H1 (cell line): Measurements from ENCODE around the gene DYNLT1. TPM values are rescaled to one million over a fixed set of nuclear protein-coding genes. Genes with fewer than 3 reads are reported as not detected.

Experiments
- CTCF ChIA-PET: fragments of 300-600 bp; sonication (Branson Sonifier 250); formaldehyde crosslinking; loops from one replicate; lab custom pipeline; 2021; ENCODE audit not compliant: partially characterized antibody; lab: Charles Lee
- POLR2A ChIA-PET: fragments of 300-600 bp; sonication (Branson Sonifier 250); formaldehyde crosslinking; loops from one replicate; lab custom pipeline; 2021; ENCODE audit warnings: inconsistent platforms; ENCODE audit not compliant: partially characterized antibody; lab: Charles Lee
- DNase-seq, 2 experiments: peaks; one replicate each; pipeline versions ENCODE4 v3.0.0 to v3.0.0-alpha.2; 2010 to 2022; ENCODE audit warnings: low spot score in 2 of 2, low read depth in 1 of 2, mixed read lengths in 1 of 2
- FAIRE-seq: peaks from 2 replicates; lab custom pipeline; 2011; peaks lifted over from hg19 to GRCh38; lab: Jason Lieb, UNC
- H2AFZ ChIP-seq: 2 replicates; pipeline ENCODE4 v1.8.1; 2012; ENCODE audit warnings: low read length, inconsistent platforms
- H2AK5ac ChIP-seq: 2 replicates; pipeline ENCODE4 v1.6.1; 2013; ENCODE audit warnings: low read depth, low read length
- H2BK120ac ChIP-seq: replicated peaks from 2 replicates; pipeline ENCODE3; 2013; ENCODE audit warnings: low read depth, low read length, inconsistent platforms
- H2BK12ac ChIP-seq: 2 replicates; pipeline ENCODE4 v1.6.1; 2013; ENCODE audit warnings: low read depth, low read length
- H2BK15ac ChIP-seq: 2 replicates; pipeline ENCODE4 v1.6.1; 2013; ENCODE audit warnings: low read length
- H2BK20ac ChIP-seq: 2 replicates; pipeline ENCODE4 v1.6.1; 2013; ENCODE audit warnings: low read length
- H2BK5ac ChIP-seq: 2 replicates; pipeline ENCODE4 v1.6.1; 2013; ENCODE audit warnings: low read depth, low read length
- H3K14ac ChIP-seq: 2 replicates; pipeline ENCODE4 v1.6.1; 2013; ENCODE audit warnings: inconsistent platforms; ENCODE audit not compliant: insufficient read length
- H3K18ac ChIP-seq: 2 replicates; pipeline ENCODE4 v1.6.1; 2013; ENCODE audit warnings: low read length; ENCODE audit errors: extremely low read depth
- H3K23ac ChIP-seq: 2 replicates; pipeline ENCODE4 v1.6.1; 2013; ENCODE audit warnings: inconsistent platforms; ENCODE audit not compliant: insufficient read length
- H3K23me2 ChIP-seq: 2 replicates; pipeline ENCODE4 v1.6.1; 2013; ENCODE audit warnings: low read depth, low read length
- H3K27ac ChIP-seq: 2 replicates; pipeline ENCODE4 v1.6.1; 2011; ENCODE audit warnings: low read depth, low read length, inconsistent platforms
- H3K27me3 ChIP-seq, 4 experiments: replicated peaks in 1 of 4; 1 replicate in 1 of 4; 2 replicates in 3 of 4; pipeline versions ENCODE4 v1.6.1 to v1.8.1; 2011 to 2013; ENCODE audit warnings: low read length in 3 of 4, mild to moderate bottlenecking in 3 of 4, inconsistent platforms in 2 of 4, mixed read lengths in 2 of 4, moderate library complexity in 1 of 4; ENCODE audit not compliant: control insufficient read depth in 3 of 4, insufficient read depth in 3 of 4; ENCODE audit errors: extremely low read depth in 1 of 4
- H3K36me3 ChIP-seq, 4 experiments: 2 replicates each; pipeline versions ENCODE4 v1.6.1 to v1.8.1; 2011 to 2013; ENCODE audit warnings: mild to moderate bottlenecking in 4 of 4, low read length in 3 of 4, moderate library complexity in 2 of 4, control low read depth in 1 of 4, inconsistent platforms in 1 of 4; ENCODE audit not compliant: insufficient read depth in 4 of 4, control insufficient read depth in 2 of 4
- H3K4ac ChIP-seq: replicated peaks from 2 replicates; pipeline ENCODE3; 2013; ENCODE audit warnings: low read length, low read depth, mixed read lengths, inconsistent platforms; ENCODE audit not compliant: insufficient read length
- H3K4me1 ChIP-seq, 4 experiments: replicated peaks in 1 of 4; 1 replicate in 1 of 4; 2 replicates in 3 of 4; pipeline versions ENCODE4 v1.6.1 to v1.8.1; 2011 to 2013; ENCODE audit warnings: low read length in 3 of 4, inconsistent platforms in 2 of 4, mixed read lengths in 1 of 4; ENCODE audit not compliant: insufficient read depth in 4 of 4, control insufficient read depth in 3 of 4
- H3K4me2 ChIP-seq, 2 experiments: 2 replicates each; pipeline versions ENCODE4 v1.6.1 to v1.8.1; 2011 to 2013; ENCODE audit warnings: low read depth in 2 of 2, low read length in 2 of 2, control low read depth in 1 of 2, inconsistent platforms in 1 of 2, mild to moderate bottlenecking in 1 of 2; ENCODE audit not compliant: insufficient read depth in 1 of 2
- H3K4me3 ChIP-seq, 4 experiments: fragments of 200-600, 300-600 bp in 1 of 4; sonication (generic), shearing (Covaris generic), sonication (Bioruptor Twin) in 1 of 4; 2 replicates each; pipeline versions ENCODE4 v1.5.1 to v1.8.1; 2011 to 2016; ENCODE audit warnings: low read length in 4 of 4, low read depth in 3 of 4, control low read depth in 2 of 4, inconsistent platforms in 2 of 4, mild to moderate bottlenecking in 2 of 4, mixed read lengths in 1 of 4, moderate library complexity in 1 of 4; ENCODE audit not compliant: insufficient read depth in 2 of 4; ENCODE audit errors: extremely low read depth in 1 of 4
- H3K56ac ChIP-seq: replicated peaks from 2 replicates; pipeline ENCODE3; 2013; ENCODE audit warnings: low read depth, mild to moderate bottlenecking, mixed read lengths, low read length, inconsistent platforms; ENCODE audit not compliant: insufficient read length
- H3K79me1 ChIP-seq: 2 replicates; pipeline ENCODE4 v1.6.1; 2013; ENCODE audit warnings: low read depth, low read length, control low read depth
- H3K79me2 ChIP-seq, 2 experiments: 2 replicates each; pipeline versions ENCODE4 v1.6.1 to v1.8.1; 2012 to 2013; ENCODE audit warnings: low read length in 2 of 2, mild to moderate bottlenecking in 2 of 2, inconsistent platforms in 1 of 2; ENCODE audit not compliant: insufficient read depth in 2 of 2, control insufficient read depth in 1 of 2
- H3K9ac ChIP-seq, 4 experiments: replicated peaks in 1 of 4; 1 replicate in 1 of 4; 2 replicates in 3 of 4; pipeline versions ENCODE4 v1.6.1 to v1.8.1; 2011 to 2013; ENCODE audit warnings: low read depth in 3 of 4, low read length in 3 of 4, control low read depth in 2 of 4, mild to moderate bottlenecking in 2 of 4, moderate library complexity in 2 of 4, inconsistent platforms in 1 of 4; ENCODE audit errors: extremely low read depth in 1 of 4
- H3K9me3 ChIP-seq, 2 experiments: 2 replicates each; pipeline versions ENCODE4 v1.6.1 to v1.8.1; 2012 to 2013; ENCODE audit warnings: mild to moderate bottlenecking in 2 of 2, moderate library complexity in 2 of 2, control low read depth in 1 of 2, inconsistent platforms in 1 of 2, low read depth in 1 of 2, low read length in 1 of 2, mixed read lengths in 1 of 2; ENCODE audit not compliant: insufficient read depth in 2 of 2
- H4K20me1 ChIP-seq, 2 experiments: replicated peaks in 1 of 2; 2 replicates each; pipeline versions ENCODE3 to v1.8.1; 2011 to 2013; ENCODE audit warnings: inconsistent platforms in 2 of 2, low read length in 2 of 2, mild to moderate bottlenecking in 1 of 2; ENCODE audit not compliant: insufficient read depth in 2 of 2, control insufficient read depth in 1 of 2
- H4K5ac ChIP-seq: 2 replicates; pipeline ENCODE4 v1.6.1; 2013; ENCODE audit warnings: low read length, low read depth, mixed read lengths, inconsistent platforms; ENCODE audit not compliant: insufficient read length
- H4K8ac ChIP-seq: 2 replicates; pipeline ENCODE4 v1.8.0; 2013; ENCODE audit warnings: mild to moderate bottlenecking, moderate library complexity, low read length, inconsistent platforms; ENCODE audit not compliant: insufficient read depth; ENCODE audit errors: extremely low read depth
- H4K91ac ChIP-seq: replicated peaks from 2 replicates; pipeline ENCODE3; 2013; ENCODE audit warnings: low read length, mixed read lengths, inconsistent platforms; ENCODE audit not compliant: insufficient read length
- CTCF ChIP-seq, 3 experiments: IDR thresholded peaks; 1 replicate in 2 of 3; 2 replicates in 1 of 3; pipeline versions ENCODE4 v1.5.1 to v1.6.1; 2011; ENCODE audit warnings: low read length in 3 of 3, mild to moderate bottlenecking in 3 of 3, inconsistent platforms in 2 of 3, low read depth in 1 of 3, moderate library complexity in 1 of 3; ENCODE audit not compliant: insufficient read depth in 1 of 3; ENCODE audit errors: control extremely low read depth in 1 of 3
- EZH2 ChIP-seq: fragments of 200-600 bp; sonication (generic); IDR thresholded peaks from 2 replicates; pipeline ENCODE4 v1.7.1; 2012; ENCODE audit warnings: low read depth, mild to moderate bottlenecking, moderate library complexity, low read length, inconsistent platforms; ENCODE audit not compliant: severe bottlenecking
- GTF2F1 ChIP-seq: IDR thresholded peaks from 2 replicates; pipeline ENCODE4 v1.6.1; 2012; ENCODE audit warnings: low read depth, low read length, improper control_type of control experiment, borderline replicate concordance
- WGBS, 2 experiments: shearing (Covaris generic) in 1 of 2; methylation state at CpG; one replicate each; pipeline versions ENCODE4 v1.1.6 to v1.1.7; 2013 to 2015; ENCODE audit warnings: low lambda C conversion rate in 2 of 2, mixed read lengths in 2 of 2, inconsistent platforms in 1 of 2, low coverage in 1 of 2, missing lambda C conversion rate in 1 of 2; ENCODE audit not compliant: insufficient replicate concordance in 2 of 2, insufficient coverage in 1 of 2, insufficient read length in 1 of 2; ENCODE audit errors: extremely low coverage in 1 of 2, missing lambda C conversion rate in 1 of 2; 5-methylcytosine and 5-hydroxymethylcytosine counted together
- polyA plus RNA-seq, 7 experiments: library from polyadenylated mRNA; depleted of rRNA in 3 of 7; stranded (reverse) in 5 of 7; unstranded in 2 of 7; fragments of >200 nt in 5 of 7; fragments of 200-250 nt in 2 of 7; gene quantifications; 1 replicate in 5 of 7; 2 replicates in 1 of 7; 4 replicates in 1 of 7; pipeline versions ENCODE4 v1.2.1 to v1.2.3, GENCODE V29; 2011 to 2013; ENCODE audit warnings: missing spikeins in 2 of 7, mixed read lengths in 2 of 7
- total RNA-seq: library from RNA; stranded (reverse); fragmentation: NEBNext Ultra II Directional; extraction: Animal tissue kit (Norgen Biotek cat#: 25700); gene quantifications from 2 replicates; pipeline ENCODE4 v1.2.1, GENCODE V29; 2021

Gene DYNLT1
- total and polyA plus RNA-seq, 2 of the 8 experiments (the other 6 are each of a cell fraction or from before 2014, with no cell fraction given), result 119 to 245 TPM

- H3K9me3 ChIP-seq, result no peaks in the 10 kb centered on the region
- no peaks in the 10 kb centered on the region for H3K36me3 ChIP-seq
- ChIA-PET POLR2A (interaction anchor here (1.1 to 3.3 kb wide), 2 partner anchors 17 to 35 kb away, joined by 3 to 13 read pairs; no protein-coding TSS in a partner anchor), CTCF (interaction anchor here (0.7 to 8.7 kb wide), 7 partner anchors 15 to 127 kb away, joined by 3 to 73 read pairs (median 4); no protein-coding TSS in a partner anchor)
- no peak overlapping the region for H3K4ac ChIP-seq
- DNase-seq, result no peak
- H4K5ac ChIP-seq, result no peak overlapping the region
- H3K4me1 ChIP-seq, result peaks cover 0 to 7% (median 3%) of the 10 kb centered on the region in 4 experiments; a peak in 2 of 7 replicates
- no peak overlapping the region for H2BK5ac ChIP-seq
- H2BK15ac ChIP-seq, result no peak overlapping the region
- peaks cover 0 to 7% of the 10 kb centered on the region in 2 experiments for H4K20me1 ChIP-seq
- no peak overlapping the region for H3K23ac ChIP-seq
- H3K27ac ChIP-seq, result no peak overlapping the region
- no peak overlapping the region for H3K14ac ChIP-seq
- peaks cover 0 to 4% (median 0%) of the 10 kb centered on the region in 4 experiments; a peak in 2 of 7 replicates for H3K27me3 ChIP-seq
- no peak overlapping the region for H2AFZ ChIP-seq
- no peak overlapping the region for H3K9ac ChIP-seq
- peaks cover 0 to 20% of the 10 kb centered on the region in 2 experiments; a peak in 2 of 4 replicates for H3K79me2 ChIP-seq
- H2AK5ac ChIP-seq, result no peak overlapping the region
- H2BK12ac ChIP-seq, result no peak overlapping the region
- H2BK120ac ChIP-seq, result no peak overlapping the region
- FAIRE-seq, result no peak
- H3K18ac ChIP-seq, result no peak overlapping the region
- H3K23me2 ChIP-seq, result peaks cover 3% of the 10 kb centered on the region
- H3K56ac ChIP-seq, result no peak overlapping the region
- 80% methylated on average over 10 of the region's 10 CpGs; no CpG with 5 or more reads in 1 of the 2 experiments for WGBS, 2 experiments
- H3K4me3 ChIP-seq, result no peak overlapping the region
- H2BK20ac ChIP-seq, result no peak overlapping the region
- TF ChIP-seq CTCF (IDR thresholded peaks at IDR 0.05; ENCODE audit: control extremely low read depth in 1 of 3, insufficient read depth in 1 of 3, low read depth in 1 of 3, low read length in 3 of 3) (no peak), GTF2F1 (no peak), EZH2 (no peak)
- H4K91ac ChIP-seq, result no peak overlapping the region
- H3K4me2 ChIP-seq, result no peak overlapping the region; a peak in 1 of 4 replicates
- no peak overlapping the region for H4K8ac ChIP-seq
- H3K79me1 ChIP-seq, result peaks cover 7% of the 10 kb centered on the region; the same call in 1 of the 2 replicates
Measured at GRCh38 chr6:158646023-158646910, 1.7 kb upstream of the DYNLT1 start.
